Suprapubic skin (tissue), 3 donors: Measurements from ENCODE around the gene SCARB1.

Experiments
- POLR2A ChIP-seq, 2 donors: fragments of 450-650 bp; IDR thresholded peaks; one replicate each; pipeline ENCODE4 v1.6.1; 2017; ENCODE audit warnings: antibody characterized with exemption in 2 of 2, mild to moderate bottlenecking in 2 of 2, moderate library complexity in 2 of 2
- TF ChIP-seq, protein P1 (sequence below), 2 donors: fragments of 200-600 bp in 1 of 2; fragments of 450-650 bp in 1 of 2; sonication (generic) in 1 of 2; IDR thresholded peaks; one replicate each; pipeline ENCODE4 v1.5.1; 2016 to 2019; ENCODE audit warnings: antibody characterized with exemption in 2 of 2, mild to moderate bottlenecking in 1 of 2, moderate library complexity in 1 of 2

- TF ChIP-seq, protein P1, sequence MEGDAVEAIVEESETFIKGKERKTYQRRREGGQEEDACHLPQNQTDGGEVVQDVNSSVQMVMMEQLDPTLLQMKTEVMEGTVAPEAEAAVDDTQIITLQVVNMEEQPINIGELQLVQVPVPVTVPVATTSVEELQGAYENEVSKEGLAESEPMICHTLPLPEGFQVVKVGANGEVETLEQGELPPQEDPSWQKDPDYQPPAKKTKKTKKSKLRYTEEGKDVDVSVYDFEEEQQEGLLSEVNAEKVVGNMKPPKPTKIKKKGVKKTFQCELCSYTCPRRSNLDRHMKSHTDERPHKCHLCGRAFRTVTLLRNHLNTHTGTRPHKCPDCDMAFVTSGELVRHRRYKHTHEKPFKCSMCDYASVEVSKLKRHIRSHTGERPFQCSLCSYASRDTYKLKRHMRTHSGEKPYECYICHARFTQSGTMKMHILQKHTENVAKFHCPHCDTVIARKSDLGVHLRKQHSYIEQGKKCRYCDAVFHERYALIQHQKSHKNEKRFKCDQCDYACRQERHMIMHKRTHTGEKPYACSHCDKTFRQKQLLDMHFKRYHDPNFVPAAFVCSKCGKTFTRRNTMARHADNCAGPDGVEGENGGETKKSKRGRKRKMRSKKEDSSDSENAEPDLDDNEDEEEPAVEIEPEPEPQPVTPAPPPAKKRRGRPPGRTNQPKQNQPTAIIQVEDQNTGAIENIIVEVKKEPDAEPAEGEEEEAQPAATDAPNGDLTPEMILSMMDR (IDR thresholded peaks at IDR 0.05): no peak
- no peak for TF ChIP-seq POLR2A (IDR thresholded peaks at IDR 0.05)
Observed at GRCh38 chr12:124746649-124747425, 116.8 kb downstream of the SCARB1 start.
